IMR-90 (cell line): ENCODE data around the gene HMG20A. TPM values are rescaled to one million over a fixed set of nuclear protein-coding genes. Genes with fewer than 3 reads are reported as not detected.

ENCODE experiments used
- ATAC-seq: fragments of 200-7000 bp; cut with Tn5 transposase; 2 replicates; pipeline ENCODE4 v1.9.1; 2020; ENCODE audit warnings: low read depth, mild to moderate bottlenecking, moderate library complexity
- BruUV-seq: library from RNA; stranded (reverse); fragments of 400-500 nt; replicated peaks from 2 replicates; lab custom pipeline; 2021; lab: Mats Ljungman, UMichigan
- CTCF ChIA-PET: fragments of 300-600 bp; formaldehyde crosslinking; extraction: SDS; loops from one replicate; lab custom pipeline; 2021; ENCODE audit warnings: antibody characterized with exemption; lab: Yijun Ruan, JAX
- POLR2A ChIA-PET: fragments of 300-600 bp; sonication (Branson Sonifier 250); formaldehyde crosslinking; loops from one replicate; lab custom pipeline; 2022; ENCODE audit warnings: antibody characterized with exemption; ENCODE audit not compliant: unreplicated experiment; lab: Charles Lee
- DNase-seq: peaks from one replicate; pipeline ENCODE4 v3.0.0; 2013
- H2AFZ ChIP-seq: replicated peaks from 2 replicates; pipeline ENCODE3; 2013; ENCODE audit warnings: low read length, mild to moderate bottlenecking; ENCODE audit not compliant: poor library complexity
- H2AK5ac ChIP-seq: 2 replicates; pipeline ENCODE4 v1.6.1; 2013; ENCODE audit warnings: low read depth, low read length, inconsistent platforms
- H2AK9ac ChIP-seq: replicated peaks from 2 replicates; pipeline ENCODE3; 2013; ENCODE audit warnings: mild to moderate bottlenecking, low read depth, low read length, moderate library complexity; ENCODE audit not compliant: poor library complexity
- H2BK120ac ChIP-seq: 2 replicates; pipeline ENCODE4 v1.6.1; 2013; ENCODE audit warnings: low read depth, low read length, inconsistent platforms
- H2BK15ac ChIP-seq: 3 replicates; pipeline ENCODE4 v1.6.1; 2013; ENCODE audit warnings: low read depth, low read length, inconsistent platforms
- H2BK20ac ChIP-seq: 2 replicates; pipeline ENCODE4 v1.6.1; 2013; ENCODE audit warnings: low read depth, mild to moderate bottlenecking, inconsistent platforms, low read length, moderate library complexity
- H2BK5ac ChIP-seq: 2 replicates; pipeline ENCODE4 v1.6.1; 2013; ENCODE audit warnings: mild to moderate bottlenecking, low read depth, low read length, inconsistent platforms; ENCODE audit not compliant: poor library complexity, severe bottlenecking
- H3K14ac ChIP-seq: replicated peaks from 2 replicates; pipeline ENCODE4 v1.6.1; 2013; ENCODE audit warnings: low read depth, low read length, inconsistent platforms
- H3K18ac ChIP-seq: 2 replicates; pipeline ENCODE4 v1.6.1; 2013; ENCODE audit warnings: low read depth, low read length, control low read depth
- H3K23ac ChIP-seq: 2 replicates; pipeline ENCODE4 v1.6.1; 2013; ENCODE audit warnings: low read depth, low read length, inconsistent platforms
- H3K27ac ChIP-seq: 2 replicates; pipeline ENCODE4 v1.5.1; 2013; ENCODE audit warnings: mild to moderate bottlenecking, control low read depth, low read length; ENCODE audit not compliant: insufficient read depth
- H3K27me3 ChIP-seq: 2 replicates; pipeline ENCODE4 v1.6.1; 2013; ENCODE audit warnings: low read length; ENCODE audit not compliant: control insufficient read depth, insufficient read depth
- H3K36me3 ChIP-seq: 2 replicates; pipeline ENCODE4 v1.6.1; 2013; ENCODE audit warnings: low read length, mixed read lengths; ENCODE audit not compliant: control insufficient read depth, insufficient read depth
- H3K4ac ChIP-seq: 2 replicates; pipeline ENCODE4 v1.6.1; 2013; ENCODE audit warnings: low read depth, low read length, inconsistent platforms
- H3K4me1 ChIP-seq: 2 replicates; pipeline ENCODE4 v1.6.1; 2013; ENCODE audit warnings: low read length, mixed read lengths; ENCODE audit not compliant: control insufficient read depth, insufficient read depth
- H3K4me2 ChIP-seq: 2 replicates; pipeline ENCODE4 v1.6.1; 2013; ENCODE audit warnings: low read depth, mild to moderate bottlenecking, control low read depth, low read length, moderate library complexity
- H3K4me3 ChIP-seq: 2 replicates; pipeline ENCODE4 v1.5.1; 2013; ENCODE audit warnings: low read depth, mild to moderate bottlenecking, control low read depth, low read length, moderate library complexity; ENCODE audit not compliant: insufficient read depth
- H3K56ac ChIP-seq: 2 replicates; pipeline ENCODE4 v1.6.1; 2013; ENCODE audit warnings: low read length, inconsistent platforms; ENCODE audit not compliant: insufficient read depth; ENCODE audit errors: extremely low read depth
- H3K79me1 ChIP-seq, 2 experiments: 2 replicates each; pipeline ENCODE4 v1.6.1; 2013; ENCODE audit warnings: low read length in 2 of 2, inconsistent platforms in 1 of 2, low read depth in 1 of 2
- H3K9ac ChIP-seq: 2 replicates; pipeline ENCODE4 v1.6.1; 2013; ENCODE audit warnings: low read depth, low read length, control low read depth
- H3K9me1 ChIP-seq: 2 replicates; pipeline ENCODE4 v1.6.1; 2013; ENCODE audit warnings: low read length, inconsistent platforms; ENCODE audit not compliant: insufficient read depth
- H3K9me3 ChIP-seq: 2 replicates; pipeline ENCODE4 v1.6.1; 2013; ENCODE audit warnings: low read length; ENCODE audit not compliant: control insufficient read depth, insufficient read depth
- H4K20me1 ChIP-seq: 2 replicates; pipeline ENCODE4 v1.6.1; 2013; ENCODE audit warnings: low read length, inconsistent platforms; ENCODE audit not compliant: insufficient read depth
- H4K5ac ChIP-seq: 2 replicates; pipeline ENCODE4 v1.6.1; 2013; ENCODE audit warnings: mild to moderate bottlenecking, low read depth, low read length, control low read depth
- H4K8ac ChIP-seq, 2 experiments: 2 replicates each; pipeline ENCODE4 v1.6.1; 2013; ENCODE audit warnings: low read depth in 2 of 2, low read length in 2 of 2, control low read depth in 1 of 2, inconsistent platforms in 1 of 2
- H4K91ac ChIP-seq: 2 replicates; pipeline ENCODE4 v1.6.1; 2013; ENCODE audit warnings: low read depth, low read length, inconsistent platforms; ENCODE audit not compliant: insufficient read depth
- BHLHE40 ChIP-seq: fragments of 150-350 bp; IDR thresholded peaks from 2 replicates; pipeline ENCODE4 v1.6.1; 2016; ENCODE audit warnings: mild to moderate bottlenecking, low read depth, low read length
- CEBPB ChIP-seq: IDR thresholded peaks from 2 replicates; pipeline ENCODE4 v1.6.1; 2012; ENCODE audit warnings: low read depth, low read length, improper control_type of control experiment
- CHD1 ChIP-seq: IDR thresholded peaks from 2 replicates; pipeline ENCODE4 v1.6.1; 2012; ENCODE audit warnings: low read depth, low read length, improper control_type of control experiment
- ELK1 ChIP-seq: fragments of 150-350 bp; IDR thresholded peaks from 2 replicates; pipeline ENCODE4 v1.6.1; 2016; ENCODE audit warnings: low read depth, mild to moderate bottlenecking, low read length, moderate library complexity, borderline replicate concordance
- MAFK ChIP-seq: IDR thresholded peaks from 2 replicates; pipeline ENCODE4 v1.6.1; 2012; ENCODE audit warnings: low read depth, low read length, improper control_type of control experiment
- NFE2L2 ChIP-seq: fragments of 150-350 bp; IDR thresholded peaks from 2 replicates; pipeline ENCODE4 v1.6.1; 2016; ENCODE audit warnings: low read depth, mild to moderate bottlenecking, low read length
- RAD21 ChIP-seq: IDR thresholded peaks from 2 replicates; pipeline ENCODE4 v1.6.1; 2012; ENCODE audit warnings: low read length, improper control_type of control experiment
- RCOR1 ChIP-seq: IDR thresholded peaks from 2 replicates; pipeline ENCODE4 v1.6.1; 2012; ENCODE audit warnings: mild to moderate bottlenecking, low read length, improper control_type of control experiment; ENCODE audit not compliant: insufficient replicate concordance
- RFX5 ChIP-seq: IDR thresholded peaks from 2 replicates; pipeline ENCODE4 v1.8.0; 2012; ENCODE audit warnings: low read depth, mild to moderate bottlenecking, low read length, moderate library complexity
- SMC3 ChIP-seq: fragments of 150-350 bp; IDR thresholded peaks from 2 replicates; pipeline ENCODE4 v1.6.1; 2016; ENCODE audit warnings: low read depth, mild to moderate bottlenecking, antibody characterized with exemption, low read length, moderate library complexity
- WGBS, 2 experiments: methylation state at CpG; one replicate each; pipeline versions ENCODE4 v1.1.5 to v1.1.7; 2013; ENCODE audit warnings: missing lambda C conversion rate in 2 of 2; ENCODE audit not compliant: insufficient read length in 1 of 2; ENCODE audit errors: extremely low coverage in 2 of 2; 5-methylcytosine and 5-hydroxymethylcytosine counted together
- dilution Hi-C: fragments of 300-500 bp; cut with HindIII; formaldehyde crosslinking; loops from one replicate; pipeline ENCODE4 v1.14.3; 2018; ENCODE audit warnings: low sequenced_read_pairs; ENCODE audit not compliant: unreplicated experiment
- in situ Hi-C: fragments of 300-500 bp; cut with MboI; formaldehyde crosslinking; loops from 3 replicates; pipeline ENCODE4 v1.14.3; 2019; ENCODE audit warnings: low sequenced_read_pairs, inconsistent platforms, mixed read lengths
- intact Hi-C: fragments of 100-400 bp; cut with micrococcal nuclease; formaldehyde crosslinking; loops from 2 replicates; pipeline ENCODE4 v1.10.0; 2022
- polyA plus RNA-seq, 3 experiments: library from polyadenylated mRNA; depleted of rRNA; stranded (reverse); fragments of >200 nt; gene quantifications; 2 replicates each; pipeline ENCODE4 v1.2.3, GENCODE V29; 2012; ENCODE audit warnings: low replicate concordance in 1 of 3
- total RNA-seq: library from RNA; depleted of rRNA; stranded (reverse); fragments of >200 nt; gene quantifications from 2 replicates; pipeline ENCODE4 v1.2.3, GENCODE V29; 2012

The HMG20A gene
- total and polyA plus RNA-seq, 2 of the 4 experiments (the other 2 are of a cell fraction): 22.3 to 25.3 TPM

DNA sequence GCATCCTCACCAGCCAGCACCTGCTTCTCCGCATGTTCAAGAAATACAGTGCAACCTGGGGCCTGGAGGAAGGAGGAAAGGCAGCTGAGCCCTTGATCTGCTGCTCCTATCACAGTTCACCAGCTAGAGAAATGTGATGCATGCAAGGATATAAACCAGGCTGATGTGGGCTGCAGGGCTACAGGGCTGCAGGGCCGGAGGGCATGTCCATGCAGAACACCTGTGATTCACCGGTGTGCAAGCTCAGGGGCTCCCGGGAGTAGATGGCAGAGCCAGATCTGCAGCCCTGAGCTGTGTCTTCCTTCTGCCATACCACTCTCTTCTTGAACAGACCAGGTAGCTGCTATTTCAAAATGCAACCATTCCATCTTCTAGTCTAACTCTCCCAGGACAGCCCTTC is 84.9 kb downstream of the HMG20A start:
- TF ChIP-seq SMC3 (no peak), CEBPB (no peak), NFE2L2 (no peak), BHLHE40 (no peak), RCOR1 (no peak), ELK1 (no peak), RAD21 (no peak), CHD1 (no peak), MAFK (no peak), RFX5 (no peak)
- H3K14ac ChIP-seq: no peak overlapping the region
- H3K9ac ChIP-seq: no peak overlapping the region
- H3K27ac ChIP-seq: no peak overlapping the region
- DNase-seq (no peak), ATAC-seq (no peak)
- dilution Hi-C loops: no loop called here
- no peak overlapping the region for H2BK20ac ChIP-seq
- no peaks in the 10 kb centered on the region for H3K79me1 ChIP-seq
- ChIA-PET POLR2A (no interaction called here), CTCF (no interaction called here)
- H3K4me2 ChIP-seq: no peak overlapping the region
- no peak overlapping the region for H3K4me3 ChIP-seq
- no peak overlapping the region for H3K4ac ChIP-seq
- H4K5ac ChIP-seq: no peak overlapping the region
- H4K20me1 ChIP-seq: no peaks in the 10 kb centered on the region
- H4K8ac ChIP-seq: no peak overlapping the region
- no peak overlapping the region for H2BK120ac ChIP-seq
- H2AK5ac ChIP-seq: no peak overlapping the region
- 100% methylated on average over 2 of the region's 4 CpGs; no CpG with 5 or more reads in 1 of the 2 experiments for WGBS, 2 experiments
- no peak overlapping the region for H3K23ac ChIP-seq
- in situ Hi-C loops: no loop called here
- H3K56ac ChIP-seq: no peak overlapping the region
- H4K91ac ChIP-seq: no peak overlapping the region
- peaks cover 15% of the 10 kb centered on the region for H3K4me1 ChIP-seq
- H3K18ac ChIP-seq: no peak overlapping the region
- no peak overlapping the region for H2BK15ac ChIP-seq
- no peaks in the 10 kb centered on the region for H3K9me3 ChIP-seq
- H2AK9ac ChIP-seq: no peak overlapping the region
- H2BK5ac ChIP-seq: no peak overlapping the region
- BruUV-seq: no TSS peak
- H2AFZ ChIP-seq: no peak overlapping the region
- H3K36me3 ChIP-seq: no peaks in the 10 kb centered on the region
- no peaks in the 10 kb centered on the region for H3K27me3 ChIP-seq
- H3K9me1 ChIP-seq: peaks cover 10% of the 10 kb centered on the region
- intact Hi-C loops: no loop called here
